ENCODE results near the gene STK36. TPM values are rescaled to one million over a fixed set of nuclear protein-coding genes. Genes with fewer than 3 reads are reported as not detected.

STK36 gene
- total RNA-seq, 2 experiments from 2014 or later: 9.8 to 12.7 TPM

DNA sequence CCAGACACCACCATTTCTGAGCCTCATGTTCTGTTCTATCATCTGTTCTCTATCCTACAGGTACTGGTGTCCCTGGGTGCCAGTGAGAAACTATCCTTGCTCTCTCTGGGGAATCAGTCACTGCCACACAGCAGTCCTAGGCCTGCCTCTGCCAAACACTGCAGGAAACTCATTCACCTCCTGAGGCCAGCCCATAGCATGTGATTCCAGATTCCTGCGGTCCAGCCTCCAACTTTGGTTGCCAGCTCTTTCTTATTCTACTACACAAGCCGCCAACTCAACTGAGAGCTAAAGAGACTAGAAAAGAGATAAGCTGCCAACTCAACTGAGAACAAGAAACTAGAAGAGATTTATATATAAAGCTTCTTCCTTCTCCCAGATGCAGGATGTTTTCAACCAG is 29.9 kb downstream of the STK36 start:
- ChIA-PET CTCF (interaction anchor here (1.3 kb wide), 1 partner anchor 9 kb away, joined by 3 read pairs; the partner anchor contains the start of gene TTLL4), POLR2A (no interaction called here)
- no peak overlapping the region for H3K4me3 Mint-ChIP-seq
- TF ChIP-seq, protein P1, sequence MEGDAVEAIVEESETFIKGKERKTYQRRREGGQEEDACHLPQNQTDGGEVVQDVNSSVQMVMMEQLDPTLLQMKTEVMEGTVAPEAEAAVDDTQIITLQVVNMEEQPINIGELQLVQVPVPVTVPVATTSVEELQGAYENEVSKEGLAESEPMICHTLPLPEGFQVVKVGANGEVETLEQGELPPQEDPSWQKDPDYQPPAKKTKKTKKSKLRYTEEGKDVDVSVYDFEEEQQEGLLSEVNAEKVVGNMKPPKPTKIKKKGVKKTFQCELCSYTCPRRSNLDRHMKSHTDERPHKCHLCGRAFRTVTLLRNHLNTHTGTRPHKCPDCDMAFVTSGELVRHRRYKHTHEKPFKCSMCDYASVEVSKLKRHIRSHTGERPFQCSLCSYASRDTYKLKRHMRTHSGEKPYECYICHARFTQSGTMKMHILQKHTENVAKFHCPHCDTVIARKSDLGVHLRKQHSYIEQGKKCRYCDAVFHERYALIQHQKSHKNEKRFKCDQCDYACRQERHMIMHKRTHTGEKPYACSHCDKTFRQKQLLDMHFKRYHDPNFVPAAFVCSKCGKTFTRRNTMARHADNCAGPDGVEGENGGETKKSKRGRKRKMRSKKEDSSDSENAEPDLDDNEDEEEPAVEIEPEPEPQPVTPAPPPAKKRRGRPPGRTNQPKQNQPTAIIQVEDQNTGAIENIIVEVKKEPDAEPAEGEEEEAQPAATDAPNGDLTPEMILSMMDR (IDR thresholded peaks at IDR 0.05): no peak
- no peak overlapping the region for H3K27ac Mint-ChIP-seq
- Histone ChIP-seq H3K27me3 (ENCODE audit: control insufficient read depth in 1 of 2, insufficient read depth in 2 of 2, low read length in 2 of 2) (peaks cover 0 to 6% of the 10 kb centered on the region in 2 experiments), H3K4me1 (ENCODE audit: insufficient read depth, low read length) (no peaks in the 10 kb centered on the region), H3K36me3 (ENCODE audit: insufficient read depth, low read length) (peaks cover 2% of the 10 kb centered on the region), H3K27ac (ENCODE audit: low read depth in 1 of 2, low read length in 2 of 2) (no peak overlapping the region), H3K4me3 (ENCODE audit: low read length) (no peak overlapping the region), H3K9me3 (ENCODE audit: control insufficient read depth in 1 of 2, insufficient read depth in 1 of 2, low read length in 2 of 2) (no peaks in the 10 kb centered on the region)
- no peaks in the 10 kb centered on the region for H3K9me3 Mint-ChIP-seq
- intact Hi-C loops (cut with DNase I, micrococcal nuclease): no loop called here
- peaks cover 4% of the 10 kb centered on the region for H3K36me3 Mint-ChIP-seq (ENCODE audit: low read depth)
- H3K4me1 Mint-ChIP-seq (ENCODE audit: low read depth): no peaks in the 10 kb centered on the region
- DNase-seq (no peak), ATAC-seq (ENCODE audit: poor library complexity) (no peak)
- peaks cover 5% of the 10 kb centered on the region for H3K27me3 Mint-ChIP-seq

DNA sequence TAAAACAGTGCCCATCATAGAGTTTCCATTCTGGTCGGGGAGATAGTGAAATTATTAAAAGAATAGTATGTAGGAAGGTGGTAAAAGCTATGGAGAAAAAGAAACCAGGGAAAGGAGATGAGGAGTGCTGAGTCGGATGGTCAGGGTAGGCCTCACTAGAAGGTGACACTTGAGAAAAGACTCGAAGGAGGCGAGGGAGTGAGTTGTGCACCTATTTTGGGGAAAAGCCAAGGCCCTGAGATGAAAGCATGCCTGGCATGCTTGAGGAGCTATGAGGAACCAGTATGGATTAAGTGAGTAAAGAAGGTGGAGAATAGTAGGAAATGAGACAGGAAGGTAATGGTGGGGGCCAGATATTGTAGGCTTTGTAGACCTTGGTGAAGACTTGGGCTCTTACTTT is 31.5 kb downstream of the STK36 start:
- ATAC-seq (ENCODE audit: poor library complexity): no peak
- H3K27me3 ChIP-seq (ENCODE audit: control insufficient read depth in 1 of 2, insufficient read depth in 2 of 2, low read length in 2 of 2): peaks cover 0 to 6% of the 10 kb centered on the region in 2 experiments
- H3K27ac ChIP-seq (ENCODE audit: low read depth in 1 of 2, low read length in 2 of 2): no peak overlapping the region

DNA sequence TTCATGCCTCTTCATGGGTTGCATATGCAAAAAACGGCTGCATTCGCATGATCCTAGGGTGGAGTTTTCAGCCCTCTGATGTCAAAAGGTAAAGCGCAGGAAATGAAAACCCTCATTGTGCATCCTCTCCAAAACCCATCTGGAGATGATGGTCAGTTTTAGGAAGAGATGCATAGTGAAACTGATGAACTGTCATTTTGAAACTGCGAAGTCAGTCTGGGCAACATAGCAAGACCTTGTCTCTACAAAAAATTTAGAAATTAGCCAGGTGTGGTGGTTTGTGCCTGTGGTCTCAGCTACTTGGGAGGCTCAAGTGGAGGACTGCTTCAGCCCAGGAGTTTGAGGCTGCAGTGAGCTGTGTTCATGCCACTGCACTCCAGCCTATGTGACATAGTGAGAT is 36.2 kb downstream of the STK36 start:
- ATAC-seq (ENCODE audit: poor library complexity): no peak
- POLR2A ChIA-PET: no interaction called here

More for the DNA sequence above, 31.5 kb downstream of the STK36 start:
- Mint-ChIP-seq H3K27me3 (peaks cover 10% of the 10 kb centered on the region), H3K9me3 (no peaks in the 10 kb centered on the region), H3K4me3 (no peak overlapping the region), H3K36me3 (ENCODE audit: low read depth) (peaks cover 4% of the 10 kb centered on the region), H3K27ac (no peak overlapping the region), H3K4me1 (ENCODE audit: low read depth) (no peaks in the 10 kb centered on the region)
- H3K4me1 ChIP-seq (ENCODE audit: insufficient read depth, low read length): no peaks in the 10 kb centered on the region
- no peak overlapping the region for H3K4me3 ChIP-seq (ENCODE audit: low read length)
- CTCF ChIA-PET: no interaction called here
- TF ChIP-seq, protein P1 (IDR thresholded peaks at IDR 0.05): no peak
- no peaks in the 10 kb centered on the region for H3K9me3 ChIP-seq (ENCODE audit: control insufficient read depth in 1 of 2, insufficient read depth in 1 of 2, low read length in 2 of 2)
- no peaks in the 10 kb centered on the region for H3K36me3 ChIP-seq (ENCODE audit: insufficient read depth, low read length)
- intact Hi-C loops (cut with DNase I, micrococcal nuclease): no loop called here
- DNase-seq: no peak
- POLR2A ChIA-PET: no interaction called here

More for the DNA sequence above, 36.2 kb downstream of the STK36 start:
- TF ChIP-seq, protein P1 (IDR thresholded peaks at IDR 0.05): no peak
- no peak overlapping the region for H3K4me3 ChIP-seq (ENCODE audit: low read length)
- no peaks in the 10 kb centered on the region for H3K36me3 ChIP-seq (ENCODE audit: insufficient read depth, low read length)
- no peaks in the 10 kb centered on the region for H3K9me3 ChIP-seq (ENCODE audit: control insufficient read depth in 1 of 2, insufficient read depth in 1 of 2, low read length in 2 of 2)
- H3K4me3 Mint-ChIP-seq: no peak overlapping the region
- peaks cover 0 to 6% of the 10 kb centered on the region in 2 experiments for H3K27me3 ChIP-seq (ENCODE audit: control insufficient read depth in 1 of 2, insufficient read depth in 2 of 2, low read length in 2 of 2)
- peaks cover 10% of the 10 kb centered on the region for H3K27me3 Mint-ChIP-seq
- peaks cover 8% of the 10 kb centered on the region for H3K36me3 Mint-ChIP-seq (ENCODE audit: low read depth)
- H3K9me3 Mint-ChIP-seq: no peaks in the 10 kb centered on the region
- intact Hi-C loops (cut with DNase I, micrococcal nuclease): loop anchor here in 1 of 2 experiments (2.0 kb wide), 1 partner anchor 47 kb away; no protein-coding TSS in a partner anchor
- H3K27ac ChIP-seq (ENCODE audit: low read depth in 1 of 2, low read length in 2 of 2): no peak overlapping the region
- no peak overlapping the region for H3K27ac Mint-ChIP-seq
- no peak for DNase-seq
- peaks cover 22% of the 10 kb centered on the region for H3K4me1 ChIP-seq (ENCODE audit: insufficient read depth, low read length)
- peaks cover 11% of the 10 kb centered on the region for H3K4me1 Mint-ChIP-seq (ENCODE audit: low read depth)
- CTCF ChIA-PET: interaction anchor here (0.6 to 2.2 kb wide), 5 partner anchors 21 to 681 kb away, joined by 3 to 7 read pairs (median 4); no protein-coding TSS in a partner anchor
